Left cardiac atrium (tissue), 4 donors: ENCODE results near the gene SYNE1. TPM values are rescaled to one million over a fixed set of nuclear protein-coding genes. Genes with fewer than 3 reads are reported as not detected.

ENCODE experiments used
- ATAC-seq, 2 donors: fragments of 200-7000 bp; cut with Tn5 transposase; one replicate each; pipeline ENCODE4 v1.9.1; 2020; ENCODE audit warnings: mild to moderate bottlenecking in 2 of 2, moderate library complexity in 2 of 2
- DNase-seq: peaks from one replicate; pipeline ENCODE4 v3.0.0-alpha.2; 2020
- intact Hi-C, 2 donors: fragments of 100-400 bp; cut with DNase I; formaldehyde crosslinking; loops; one replicate each; pipeline versions ENCODE4 v1.14.1 to v1.15.1; 2022 to 2023
- total RNA-seq, 2 donors: library from RNA; stranded (reverse); fragmentation: NEBNext Ultra II Directional; extraction: Animal tissue kit (Norgen Biotek cat#: 25700); gene quantifications; one replicate each; pipeline ENCODE4 v1.2.1, GENCODE V29; 2021
- donor health status: DM: no; HTN: yes; CAD: no.
- donor health status: DM: no; HTN: yes; CAD: no; lungs with severe emphysema.
- donor health status: DM: yes; HTN: yes; CAD: no.
- donor health status: Dilated cardiomyopathy.

The SYNE1 gene
- total RNA-seq, 2 donors from 2014 or later, result 93.4 to 112 TPM

- no peak for ATAC-seq
- intact Hi-C loops, result no loop called here
- no peak for DNase-seq
Measured at GRCh38 chr6:152233547-152234320, 403.4 kb downstream of the SYNE1 start.

GRCh38 chr6:152232501-152233151 is 404.5 kb downstream of the SYNE1 start:
- ATAC-seq (peak; percentile 86 to 88), DNase-seq (no peak)
- intact Hi-C loops, result no loop called here

GRCh38 chr6:152229330-152229729 is 407.8 kb downstream of the SYNE1 start:
- no peak for DNase-seq
- ATAC-seq, result no peak
- intact Hi-C loops, result no loop called here

- no peak for ATAC-seq
- no peak for DNase-seq
- intact Hi-C loops, result no loop called here
Measured at GRCh38 chr6:152226119-152226518, 411.0 kb downstream of the SYNE1 start.

GRCh38 chr6:152225241-152225934 is 411.8 kb downstream of the SYNE1 start:
- DNase-seq, result no peak
- intact Hi-C loops, result no loop called here
- ATAC-seq, result peak; percentile 38 to 53

GRCh38 chr6:152223636-152224035 is 413.5 kb downstream of the SYNE1 start:
- ATAC-seq (no peak), DNase-seq (no peak)
- intact Hi-C loops, result no loop called here

- intact Hi-C loops, result no loop called here
- ATAC-seq (no peak), DNase-seq (no peak)
Measured at GRCh38 chr6:152221806-152222628, 415.1 kb downstream of the SYNE1 start.

- intact Hi-C loops, result no loop called here
- DNase-seq (no peak), ATAC-seq (peak; percentile 80 to 91)
Measured at GRCh38 chr6:152220786-152221185, 416.4 kb downstream of the SYNE1 start.

GRCh38 chr6:152218887-152219286 is 418.3 kb downstream of the SYNE1 start:
- ATAC-seq, result no peak
- intact Hi-C loops, result no loop called here
- DNase-seq, result no peak

- DNase-seq, result no peak
- ATAC-seq, result no peak
- intact Hi-C loops, result loop anchor here in 1 of 2 donors (5.0 kb wide), 1 partner anchor 125 kb away; no protein-coding TSS in a partner anchor
Measured at GRCh38 chr6:152212437-152212836, 424.7 kb downstream of the SYNE1 start.

GRCh38 chr6:152209211-152209610 is 428.0 kb downstream of the SYNE1 start:
- no peak for DNase-seq
- no peak for ATAC-seq
- intact Hi-C loops, result no loop called here

GRCh38 chr6:152207915-152208714 is 429.0 kb downstream of the SYNE1 start:
- intact Hi-C loops, result no loop called here
- DNase-seq (no peak), ATAC-seq (no peak)

- ATAC-seq (peak in 1 of 2 donors; percentile 38), DNase-seq (peak; percentile 27)
- intact Hi-C loops, result no loop called here
Measured at GRCh38 chr6:152206072-152206818, 430.9 kb downstream of the SYNE1 start.

GRCh38 chr6:152204591-152204990 is 432.6 kb downstream of the SYNE1 start:
- intact Hi-C loops, result no loop called here
- ATAC-seq, result no peak
- no peak for DNase-seq

GRCh38 chr6:152201120-152201519 is 436.0 kb downstream of the SYNE1 start:
- ATAC-seq, result no peak
- no peak for DNase-seq
- intact Hi-C loops, result no loop called here

GRCh38 chr6:152195896-152196295 is 441.3 kb downstream of the SYNE1 start:
- DNase-seq (no peak), ATAC-seq (no peak)
- intact Hi-C loops, result no loop called here

- intact Hi-C loops, result no loop called here
- ATAC-seq (no peak), DNase-seq (no peak)
Measured at GRCh38 chr6:152189736-152190135, 447.4 kb downstream of the SYNE1 start.

- ATAC-seq (no peak), DNase-seq (no peak)
- intact Hi-C loops, result no loop called here
Measured at GRCh38 chr6:152188011-152188410, 449.2 kb downstream of the SYNE1 start.
